GM21576 (cell line): ENCODE measurements around the gene SMIM34.
"Not testable (repeated sequence)": the region's sequence is repeated elsewhere in the genome, so short reads cannot be mapped to it uniquely, and the experiment has no call there.

ENCODE experiments used
- ATAC-seq: cut with Tn5 transposase; IDR thresholded peaks from one replicate; pipeline ENCODE4 v1.9.1; 2021; ENCODE audit warnings: mild to moderate bottlenecking, moderate library complexity; ENCODE audit not compliant: unreplicated experiment

The SMIM34 gene

DNA sequence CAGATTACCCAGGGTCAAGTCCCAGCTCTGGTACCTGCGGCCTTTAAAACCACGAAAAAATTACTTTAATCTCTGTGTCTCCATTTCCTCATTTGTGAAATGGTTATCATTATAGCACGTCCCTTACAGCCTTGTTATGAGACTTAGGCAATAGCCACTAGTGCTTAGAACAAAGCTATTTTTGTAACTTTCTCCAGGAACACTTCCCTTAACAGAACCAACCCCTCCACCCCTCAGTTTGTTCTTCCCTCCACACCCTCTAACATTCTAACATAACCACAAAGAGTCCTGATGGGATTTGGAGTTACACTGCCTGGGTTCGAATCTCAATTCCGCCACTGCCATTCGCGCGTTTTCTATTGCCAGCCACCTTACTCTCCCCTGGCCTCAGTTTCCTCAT is 49.3 kb downstream of the SMIM34 start:
- not testable (repeated sequence) for ATAC-seq

DNA sequence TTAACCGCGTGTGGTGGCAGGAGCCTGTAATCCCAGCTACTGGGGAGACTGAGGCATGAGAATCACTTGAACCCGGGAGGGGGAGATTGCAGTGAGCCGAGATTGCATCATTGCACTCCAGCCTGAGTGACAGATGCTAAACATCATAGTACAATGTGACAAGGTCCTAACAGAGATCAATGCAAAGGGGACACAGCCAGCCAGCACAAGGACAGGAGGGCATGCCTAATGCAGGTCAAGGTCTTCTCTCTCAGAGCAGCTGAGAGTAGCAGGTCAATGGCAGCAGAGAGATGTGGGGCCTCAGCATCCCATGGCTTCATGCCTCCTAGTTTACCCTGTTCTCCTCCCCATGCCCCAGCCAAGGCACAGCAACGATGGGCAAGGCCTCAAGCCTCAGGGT is 51.4 kb downstream of the SMIM34 start:
- ATAC-seq: no peak

DNA sequence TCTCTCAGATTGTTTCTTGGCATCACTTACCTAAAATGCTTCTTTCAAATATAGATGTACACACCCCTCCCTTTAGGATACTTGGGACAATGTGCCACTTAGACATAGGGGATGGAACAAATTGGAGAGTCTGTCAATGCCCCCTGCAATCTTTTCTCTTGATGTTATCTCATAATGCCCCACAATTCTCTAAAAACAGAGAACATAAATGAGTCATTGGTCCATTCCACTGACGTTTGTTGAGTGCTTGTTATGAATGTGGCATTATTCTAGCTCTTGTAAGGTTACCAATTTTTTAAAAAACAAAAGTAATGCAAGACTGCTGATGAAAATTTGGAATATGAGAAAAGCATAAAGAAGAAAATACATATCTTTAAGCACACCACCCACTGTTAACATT is 54.0 kb downstream of the SMIM34 start:
- ATAC-seq: no peak
